ENCODE data around the gene JUND. TPM values are rescaled to one million over a fixed set of nuclear protein-coding genes. Genes with fewer than 3 reads are reported as not detected.

The JUND gene
- total RNA-seq, 4 donors from 2014 or later, result 152 to 386 (median 290) TPM

- intact Hi-C loops (cut with DNase I; ENCODE audit: low total_unique reads), result no loop called here
- H3K4me1 ChIP-seq, result no peaks in the 10 kb centered on the region
- TF ChIP-seq CTCF (IDR thresholded peaks at IDR 0.05) (no peak), POLR2A (IDR thresholded peaks at IDR 0.05) (no peak)
- H3K36me3 ChIP-seq, result no peaks in the 10 kb centered on the region
- DNase-seq, result no peak
- no peak overlapping the region for H3K27ac ChIP-seq
- no peaks in the 10 kb centered on the region for H3K9me3 ChIP-seq
- H3K27me3 ChIP-seq, result no peaks in the 10 kb centered on the region
- H3K4me3 ChIP-seq, result no peak overlapping the region
These were observed 28.3 kb downstream of the JUND start for GRCh38 chr19:18253130-18253529.

- intact Hi-C loops (cut with DNase I; ENCODE audit: low total_unique reads), result no loop called here
- DNase-seq, result no peak
- TF ChIP-seq CTCF (IDR thresholded peaks at IDR 0.05), result no peak
- no peak for TF ChIP-seq POLR2A (IDR thresholded peaks at IDR 0.05)
- Histone ChIP-seq H3K36me3 (no peaks in the 10 kb centered on the region), H3K9me3 (no peaks in the 10 kb centered on the region), H3K4me1 (no peaks in the 10 kb centered on the region), H3K27ac (no peak overlapping the region), H3K4me3 (no peak overlapping the region), H3K27me3 (no peaks in the 10 kb centered on the region)
These were observed 29.1 kb downstream of the JUND start for GRCh38 chr19:18252370-18252717.

- no peaks in the 10 kb centered on the region for H3K36me3 ChIP-seq
- H3K4me3 ChIP-seq, result no peak overlapping the region
- H3K4me1 ChIP-seq, result no peaks in the 10 kb centered on the region
- peak; percentile 75 to 77 for DNase-seq
- no peaks in the 10 kb centered on the region for H3K9me3 ChIP-seq
- intact Hi-C loops (cut with DNase I; ENCODE audit: low total_unique reads), result no loop called here
- H3K27me3 ChIP-seq, result no peaks in the 10 kb centered on the region
- H3K27ac ChIP-seq, result no peak overlapping the region
- TF ChIP-seq POLR2A (IDR thresholded peaks at IDR 0.05), result no peak
- TF ChIP-seq CTCF (IDR thresholded peaks at IDR 0.05), result peak; percentile 92 to 97 (median 96)
These were observed 29.6 kb downstream of the JUND start for GRCh38 chr19:18251587-18252369.

- Histone ChIP-seq H3K27ac (no peak overlapping the region), H3K4me3 (no peak overlapping the region), H3K9me3 (no peaks in the 10 kb centered on the region), H3K27me3 (no peaks in the 10 kb centered on the region), H3K36me3 (no peaks in the 10 kb centered on the region), H3K4me1 (no peaks in the 10 kb centered on the region)
- no peak for TF ChIP-seq POLR2A (IDR thresholded peaks at IDR 0.05)
- no peak for TF ChIP-seq CTCF (IDR thresholded peaks at IDR 0.05)
- intact Hi-C loops (cut with DNase I; ENCODE audit: low total_unique reads), result loop anchor here (10.0 kb wide), 1 partner anchor 135 kb away; no protein-coding TSS in a partner anchor
- DNase-seq, result no peak
These were observed 31.6 kb downstream of the JUND start for GRCh38 chr19:18249834-18250233.

GRCh38 chr19:18245297-18245696 lies 36.1 kb downstream of the JUND start:
- no peak overlapping the region for H3K27ac ChIP-seq
- TF ChIP-seq CTCF (IDR thresholded peaks at IDR 0.05), result no peak
- no peak for TF ChIP-seq POLR2A (IDR thresholded peaks at IDR 0.05)
- intact Hi-C loops (cut with DNase I; ENCODE audit: low total_unique reads), result loop anchor here (10.0 kb wide), 1 partner anchor 130 kb away; no protein-coding TSS in a partner anchor
- no peak for DNase-seq
- no peaks in the 10 kb centered on the region for H3K4me1 ChIP-seq
- H3K36me3 ChIP-seq, result no peaks in the 10 kb centered on the region
- no peaks in the 10 kb centered on the region for H3K27me3 ChIP-seq
- no peak overlapping the region for H3K4me3 ChIP-seq
- H3K9me3 ChIP-seq, result no peaks in the 10 kb centered on the region

Data from uterus (tissue), 4 donors.